Lower leg skin (tissue), 3 donors: ENCODE data around the gene DMAC1.

Experiments
- POLR2A ChIP-seq, 2 donors: fragments of 450-650 bp; IDR thresholded peaks; one replicate each; pipeline ENCODE4 v1.6.1; 2016 to 2017; ENCODE audit warnings: antibody characterized with exemption in 2 of 2, mild to moderate bottlenecking in 1 of 2, moderate library complexity in 1 of 2
- TF ChIP-seq, protein P1 (sequence below), 3 donors: fragments of 450-650 bp; IDR thresholded peaks; one replicate each; pipeline ENCODE4 v1.5.1; 2016; ENCODE audit warnings: antibody characterized with exemption in 3 of 3, mild to moderate bottlenecking in 3 of 3, moderate library complexity in 2 of 3

GRCh38 chr9:7811677-7812076, 12.1 kb upstream of the DMAC1 start:
- TF ChIP-seq, protein P1, sequence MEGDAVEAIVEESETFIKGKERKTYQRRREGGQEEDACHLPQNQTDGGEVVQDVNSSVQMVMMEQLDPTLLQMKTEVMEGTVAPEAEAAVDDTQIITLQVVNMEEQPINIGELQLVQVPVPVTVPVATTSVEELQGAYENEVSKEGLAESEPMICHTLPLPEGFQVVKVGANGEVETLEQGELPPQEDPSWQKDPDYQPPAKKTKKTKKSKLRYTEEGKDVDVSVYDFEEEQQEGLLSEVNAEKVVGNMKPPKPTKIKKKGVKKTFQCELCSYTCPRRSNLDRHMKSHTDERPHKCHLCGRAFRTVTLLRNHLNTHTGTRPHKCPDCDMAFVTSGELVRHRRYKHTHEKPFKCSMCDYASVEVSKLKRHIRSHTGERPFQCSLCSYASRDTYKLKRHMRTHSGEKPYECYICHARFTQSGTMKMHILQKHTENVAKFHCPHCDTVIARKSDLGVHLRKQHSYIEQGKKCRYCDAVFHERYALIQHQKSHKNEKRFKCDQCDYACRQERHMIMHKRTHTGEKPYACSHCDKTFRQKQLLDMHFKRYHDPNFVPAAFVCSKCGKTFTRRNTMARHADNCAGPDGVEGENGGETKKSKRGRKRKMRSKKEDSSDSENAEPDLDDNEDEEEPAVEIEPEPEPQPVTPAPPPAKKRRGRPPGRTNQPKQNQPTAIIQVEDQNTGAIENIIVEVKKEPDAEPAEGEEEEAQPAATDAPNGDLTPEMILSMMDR (IDR thresholded peaks at IDR 0.05) = no peak
- TF ChIP-seq POLR2A (IDR thresholded peaks at IDR 0.05) = no peak
